ENCODE data around the gene TLE4.

Gene TLE4

DNA sequence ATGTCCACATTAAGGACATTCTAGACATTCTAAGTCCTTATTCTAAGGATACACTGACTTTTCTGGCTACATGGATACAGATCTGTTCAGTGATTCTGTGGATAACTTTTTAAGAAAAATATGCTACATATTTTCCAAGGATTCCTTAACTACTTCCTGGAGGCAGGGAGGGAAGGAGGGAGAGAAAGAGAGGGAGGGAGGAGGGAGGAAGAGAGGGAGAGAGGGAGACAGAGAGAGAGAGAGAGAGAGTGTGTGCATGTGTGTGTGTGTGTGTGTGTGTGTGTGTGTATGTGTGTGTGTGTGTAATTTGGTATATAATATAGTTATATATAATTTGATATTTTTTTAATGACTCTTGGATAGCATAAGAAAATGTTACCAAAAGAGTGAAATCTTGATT is 109.8 kb downstream of the TLE4 start:
- TF ChIP-seq, protein P1, sequence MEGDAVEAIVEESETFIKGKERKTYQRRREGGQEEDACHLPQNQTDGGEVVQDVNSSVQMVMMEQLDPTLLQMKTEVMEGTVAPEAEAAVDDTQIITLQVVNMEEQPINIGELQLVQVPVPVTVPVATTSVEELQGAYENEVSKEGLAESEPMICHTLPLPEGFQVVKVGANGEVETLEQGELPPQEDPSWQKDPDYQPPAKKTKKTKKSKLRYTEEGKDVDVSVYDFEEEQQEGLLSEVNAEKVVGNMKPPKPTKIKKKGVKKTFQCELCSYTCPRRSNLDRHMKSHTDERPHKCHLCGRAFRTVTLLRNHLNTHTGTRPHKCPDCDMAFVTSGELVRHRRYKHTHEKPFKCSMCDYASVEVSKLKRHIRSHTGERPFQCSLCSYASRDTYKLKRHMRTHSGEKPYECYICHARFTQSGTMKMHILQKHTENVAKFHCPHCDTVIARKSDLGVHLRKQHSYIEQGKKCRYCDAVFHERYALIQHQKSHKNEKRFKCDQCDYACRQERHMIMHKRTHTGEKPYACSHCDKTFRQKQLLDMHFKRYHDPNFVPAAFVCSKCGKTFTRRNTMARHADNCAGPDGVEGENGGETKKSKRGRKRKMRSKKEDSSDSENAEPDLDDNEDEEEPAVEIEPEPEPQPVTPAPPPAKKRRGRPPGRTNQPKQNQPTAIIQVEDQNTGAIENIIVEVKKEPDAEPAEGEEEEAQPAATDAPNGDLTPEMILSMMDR (conservative IDR thresholded peaks at IDR 0.05), result no peak
- H3K27ac ChIP-seq, result no peak overlapping the region

DNA sequence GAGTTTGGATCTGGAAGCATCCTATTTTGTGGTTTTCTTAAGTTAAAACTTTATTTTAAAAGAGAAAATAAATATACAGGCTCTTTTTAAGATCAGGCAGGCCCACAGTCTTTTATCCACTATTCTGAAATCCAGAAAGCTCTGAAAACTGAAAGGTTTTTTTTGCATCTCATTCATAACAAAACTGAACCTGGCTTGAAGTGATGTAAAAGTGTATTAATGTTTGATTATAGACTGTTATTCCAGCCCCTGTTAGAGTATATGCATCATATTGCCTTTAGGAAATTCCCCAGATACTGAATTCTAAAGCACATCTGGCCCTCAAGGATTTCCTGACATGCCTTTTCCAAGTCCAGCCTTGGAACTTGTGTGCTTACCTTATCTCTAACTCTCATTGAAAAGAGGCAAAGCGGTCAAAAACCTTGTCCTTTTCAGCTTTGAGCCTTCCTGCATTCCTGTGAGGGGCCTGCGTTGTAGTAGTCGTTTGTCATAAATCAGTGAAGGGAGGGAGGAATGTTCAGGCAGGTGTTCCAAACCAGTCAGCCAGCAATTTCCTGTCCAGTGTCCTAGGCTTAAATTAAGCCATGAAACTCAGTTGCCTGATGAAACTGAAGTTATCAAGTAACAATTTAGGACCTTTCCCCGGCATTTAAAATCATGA is 110.4 kb downstream of the TLE4 start:
- no peak overlapping the region for H3K27ac ChIP-seq
- TF ChIP-seq, protein P1 (conservative IDR thresholded peaks at IDR 0.05), result no peak

DNA sequence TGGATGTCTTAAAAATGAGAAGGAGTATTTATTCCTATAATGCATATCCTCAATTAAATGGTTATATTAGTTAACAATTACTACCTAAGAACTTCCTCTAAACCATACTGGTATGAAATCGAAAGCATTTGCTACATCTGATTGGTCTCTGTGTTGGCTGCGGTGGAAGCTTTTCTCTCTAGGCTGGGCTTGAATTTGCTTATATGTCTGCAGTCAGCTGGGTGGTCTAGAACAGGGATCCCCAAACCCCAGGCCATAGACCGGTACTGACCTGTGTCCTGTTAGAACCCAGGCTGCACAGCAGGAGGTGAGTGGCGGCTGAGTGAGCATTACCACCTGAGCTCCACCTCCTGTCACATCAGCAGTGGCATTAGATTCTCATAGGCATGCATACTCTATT is 112.3 kb downstream of the TLE4 start:
- TF ChIP-seq, protein P1 (conservative IDR thresholded peaks at IDR 0.05), result no peak
- no peak overlapping the region for H3K27ac ChIP-seq

DNA sequence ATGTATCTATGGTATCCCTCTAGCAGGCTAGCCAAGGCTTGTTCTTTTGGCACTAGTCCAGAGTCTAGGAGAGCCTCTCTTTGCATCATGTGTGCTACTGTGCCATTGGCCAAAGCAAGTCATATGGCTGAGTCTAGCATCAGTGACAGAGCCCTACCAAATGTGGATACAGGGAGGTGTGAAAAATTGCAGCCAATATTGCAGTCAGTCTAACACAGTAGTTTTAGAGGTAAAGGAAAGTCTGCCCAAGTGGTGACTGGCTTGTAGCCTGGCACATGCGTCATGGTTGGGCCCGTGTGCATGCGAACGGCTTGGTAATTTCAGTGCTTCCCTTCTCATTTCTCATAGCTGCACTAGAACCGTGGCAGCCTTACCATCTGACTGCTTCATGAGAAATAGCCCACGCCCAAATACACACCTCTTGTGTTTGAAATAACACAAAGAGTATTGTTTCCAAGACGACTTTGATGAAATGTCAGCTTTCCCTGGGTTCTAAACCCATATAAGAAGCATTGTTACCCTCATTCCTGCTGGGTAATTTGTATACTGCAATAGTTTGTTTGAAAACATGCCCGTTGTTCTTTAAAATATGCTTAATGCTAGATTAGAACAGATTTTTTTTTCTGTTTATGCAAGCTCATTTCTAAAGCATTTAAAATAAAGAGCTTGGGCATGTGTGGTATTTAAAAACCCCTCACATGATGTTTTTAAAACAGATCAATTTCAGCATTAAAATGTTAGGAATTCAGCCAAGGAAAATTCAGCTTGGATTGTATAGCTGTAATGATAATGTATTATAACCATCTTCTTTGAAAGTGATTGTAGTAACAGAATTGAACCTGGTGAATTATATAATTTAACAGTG is 113.2 kb downstream of the TLE4 start:
- TF ChIP-seq, protein P1 (conservative IDR thresholded peaks at IDR 0.05), result no peak
- H3K27ac ChIP-seq, result no peak overlapping the region

DNA sequence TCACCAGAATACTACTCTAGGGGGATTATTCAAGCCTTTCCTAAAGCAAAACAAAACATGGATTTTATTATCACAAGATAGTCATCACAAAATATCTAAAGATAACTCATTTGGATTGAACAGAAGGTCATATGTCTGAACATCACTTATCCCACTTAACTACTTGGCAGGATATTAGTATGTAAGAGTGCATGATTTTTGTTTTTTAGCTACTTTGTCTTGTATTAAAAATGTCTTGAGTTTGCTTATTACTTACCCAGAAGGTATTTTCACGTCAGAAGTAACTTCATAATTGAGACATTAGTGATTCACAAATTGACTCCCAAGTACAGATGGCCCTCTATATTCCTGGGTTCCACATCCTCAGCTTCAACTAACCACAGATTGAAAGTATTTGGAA is 113.8 kb downstream of the TLE4 start:
- TF ChIP-seq, protein P1 (conservative IDR thresholded peaks at IDR 0.05), result no peak
- H3K27ac ChIP-seq, result no peak overlapping the region

DNA sequence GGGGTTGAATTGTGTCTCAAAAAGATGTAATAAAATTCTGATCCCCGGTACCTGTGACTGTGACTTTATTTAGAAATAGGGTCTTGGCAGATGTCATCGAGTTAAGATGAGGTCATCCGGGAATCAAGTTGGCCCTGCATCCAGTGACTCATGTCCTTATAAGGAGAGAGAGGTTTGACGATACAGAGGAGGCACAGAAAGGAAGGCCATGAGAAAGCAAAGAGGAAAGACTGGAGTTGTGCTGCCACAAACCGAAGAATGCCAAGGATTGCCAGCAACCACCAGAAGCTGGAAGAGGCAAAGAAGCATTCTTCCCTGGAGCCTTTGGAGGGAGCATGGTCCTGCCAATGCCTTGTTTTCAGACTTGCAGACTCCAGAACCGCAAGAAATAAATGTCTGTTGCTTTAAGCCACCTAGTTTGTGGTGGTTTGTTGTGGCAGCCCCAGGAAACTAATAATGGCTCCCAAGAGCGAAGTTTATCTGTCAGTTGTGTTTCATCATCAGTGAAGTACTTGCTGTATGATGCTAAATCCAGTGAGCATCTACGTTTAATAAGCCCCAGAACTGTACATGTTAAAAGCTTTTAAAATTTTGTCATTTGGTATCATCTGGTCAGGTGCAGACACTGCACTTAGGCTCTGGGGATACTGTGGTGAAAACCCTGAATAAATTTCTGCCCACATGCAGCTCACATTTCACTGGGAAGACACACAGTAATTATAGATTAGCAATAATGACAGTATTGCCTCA is 114.8 kb downstream of the TLE4 start:
- no peak overlapping the region for H3K27ac ChIP-seq
- TF ChIP-seq, protein P1 (conservative IDR thresholded peaks at IDR 0.05), result no peak

DNA sequence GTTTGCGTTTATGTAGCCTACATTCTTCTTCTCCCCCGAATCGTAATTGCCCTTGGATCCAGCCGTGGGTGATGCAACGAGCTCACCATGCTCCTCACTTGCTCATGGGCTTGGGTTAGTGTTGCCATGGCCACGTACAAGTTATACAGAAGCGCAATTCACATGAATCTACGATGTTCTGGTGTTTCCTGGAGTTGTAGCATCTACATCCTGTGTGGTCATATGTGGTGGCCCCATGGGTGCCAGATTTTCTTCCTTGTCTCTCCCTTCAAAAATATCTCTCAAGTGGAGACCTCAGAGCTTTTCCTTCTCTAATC is 115.3 kb downstream of the TLE4 start:
- TF ChIP-seq, protein P1 (conservative IDR thresholded peaks at IDR 0.05), result no peak
- H3K27ac ChIP-seq, result no peak overlapping the region
